ENCODE measurements around the gene LILRB3. TPM values are rescaled to one million over a fixed set of nuclear protein-coding genes. Genes with fewer than 3 reads are reported as not detected.
"Not testable (repeated sequence)": the region's sequence is repeated elsewhere in the genome, so short reads cannot be mapped to it uniquely, and the experiment has no call there.

Gene LILRB3
- total RNA-seq, 1 donor from 2014 or later: not detected

GRCh38 chr19:54191011-54191810 lies 31.6 kb downstream of the LILRB3 start, which contains the start of gene TSEN34:
Gene TSEN34 (plus strand): TSS chr19:54191308. CDS start chr19:54191365, 57 bp downstream.
- peak; percentile 89 for DNase-seq (ENCODE audit: low read depth)

- DNase-seq (ENCODE audit: low read depth): peak; percentile 99
Observed at GRCh38 chr19:54190503-54191010, 32.2 kb downstream of the LILRB3 start.

- peak; percentile 100 for DNase-seq (ENCODE audit: low read depth)
Observed at GRCh38 chr19:54189735-54190502, 32.9 kb downstream of the LILRB3 start.

GRCh38 chr19:54189145-54189734 lies 33.6 kb downstream of the LILRB3 start, which contains the start of gene MBOAT7:
Gene MBOAT7 (minus strand): TSS chr19:54189580. CDS start chr19:54188508, 1,072 bp downstream.
- no peak for DNase-seq (ENCODE audit: low read depth)

- no peak for DNase-seq (ENCODE audit: low read depth)
Observed at GRCh38 chr19:54188215-54188871, 34.5 kb downstream of the LILRB3 start.

- no peak for DNase-seq (ENCODE audit: low read depth)
Observed at GRCh38 chr19:54186934-54187381, 35.8 kb downstream of the LILRB3 start.

DNA sequence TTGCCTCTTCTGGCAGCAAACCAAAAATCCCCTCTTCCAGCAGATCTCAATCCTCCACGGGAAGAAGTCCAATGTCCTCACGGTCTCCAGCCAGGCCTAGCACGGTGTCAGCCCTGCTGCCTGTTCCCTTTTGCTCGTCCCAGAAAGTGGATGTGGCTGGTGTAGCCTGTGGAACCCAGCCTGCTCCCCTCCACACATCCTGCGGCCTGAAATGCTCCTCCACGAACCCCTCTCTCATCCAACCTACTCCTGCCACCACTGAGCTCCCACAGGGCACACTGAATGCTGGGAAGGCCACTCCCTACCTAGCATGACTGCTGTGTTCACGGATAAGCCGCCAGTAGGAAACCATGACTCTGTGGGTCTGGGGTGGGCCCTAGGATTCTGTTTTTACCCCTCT lies 36.5 kb downstream of the LILRB3 start:
- DNase-seq (ENCODE audit: low read depth): no peak

DNA sequence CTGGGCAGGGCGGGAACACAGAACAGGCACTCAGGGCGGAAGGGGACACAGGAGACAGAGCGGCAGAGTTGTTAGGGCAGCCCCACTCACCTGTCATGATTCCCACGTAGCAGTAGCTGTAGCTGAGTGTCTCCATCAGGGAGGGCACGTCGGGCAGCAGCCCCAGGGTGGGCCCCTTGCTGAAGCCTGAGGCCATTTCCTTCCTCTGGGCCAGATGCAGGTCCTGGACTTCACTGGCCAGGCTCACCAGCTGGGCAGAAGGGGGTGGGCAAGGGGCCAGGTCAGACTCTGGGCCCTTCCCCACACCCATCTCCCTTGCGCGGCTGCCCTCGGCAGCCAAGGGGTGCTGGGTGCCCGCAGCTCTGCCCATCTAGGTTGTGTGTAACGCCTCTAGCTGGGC lies 39.4 kb downstream of the LILRB3 start:
- no peak for DNase-seq (ENCODE audit: low read depth)

DNA sequence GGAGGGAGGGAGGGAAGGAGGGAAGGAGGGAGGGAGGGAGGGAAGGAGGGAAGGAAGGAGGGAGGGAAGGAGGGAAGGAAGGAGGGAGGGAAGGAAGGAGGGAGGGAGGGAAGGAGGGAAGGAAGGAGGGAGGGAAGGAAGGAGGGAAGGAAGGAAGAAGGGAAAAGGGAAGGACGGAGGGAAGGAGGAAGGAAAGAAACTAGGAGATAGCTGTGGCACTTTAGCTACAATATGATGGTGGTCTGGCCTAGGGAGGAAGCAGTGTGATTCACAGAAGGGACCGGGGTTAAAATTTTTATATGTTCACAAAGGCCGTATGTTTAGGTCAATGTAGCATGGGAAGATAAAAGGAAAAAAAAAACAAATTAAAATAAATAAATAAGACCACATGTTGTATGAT lies 40.9 kb downstream of the LILRB3 start:
- DNase-seq (ENCODE audit: low read depth): not testable (repeated sequence)

DNA sequence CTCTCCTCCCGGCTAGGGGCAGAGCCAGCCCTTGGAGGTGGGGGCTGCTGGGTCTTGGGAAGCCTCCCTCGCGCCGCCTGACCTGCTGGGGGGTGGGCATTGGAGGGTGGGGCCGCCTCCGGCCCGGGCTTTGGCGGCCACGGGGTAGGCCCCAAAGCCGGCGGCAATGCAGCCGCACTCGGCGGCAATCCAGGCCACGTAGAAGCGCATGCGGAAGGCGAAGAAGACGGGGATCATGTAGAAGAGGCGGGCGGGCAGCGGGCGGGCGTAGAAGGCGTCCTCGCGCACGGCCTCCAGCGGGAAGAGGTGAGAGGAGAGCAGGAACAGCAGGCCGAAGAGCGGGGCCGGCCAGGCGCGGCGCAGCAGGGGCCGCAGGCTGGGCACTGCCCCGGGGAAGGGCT lies 42.1 kb downstream of the LILRB3 start:
- no peak for DNase-seq (ENCODE audit: low read depth)

DNA sequence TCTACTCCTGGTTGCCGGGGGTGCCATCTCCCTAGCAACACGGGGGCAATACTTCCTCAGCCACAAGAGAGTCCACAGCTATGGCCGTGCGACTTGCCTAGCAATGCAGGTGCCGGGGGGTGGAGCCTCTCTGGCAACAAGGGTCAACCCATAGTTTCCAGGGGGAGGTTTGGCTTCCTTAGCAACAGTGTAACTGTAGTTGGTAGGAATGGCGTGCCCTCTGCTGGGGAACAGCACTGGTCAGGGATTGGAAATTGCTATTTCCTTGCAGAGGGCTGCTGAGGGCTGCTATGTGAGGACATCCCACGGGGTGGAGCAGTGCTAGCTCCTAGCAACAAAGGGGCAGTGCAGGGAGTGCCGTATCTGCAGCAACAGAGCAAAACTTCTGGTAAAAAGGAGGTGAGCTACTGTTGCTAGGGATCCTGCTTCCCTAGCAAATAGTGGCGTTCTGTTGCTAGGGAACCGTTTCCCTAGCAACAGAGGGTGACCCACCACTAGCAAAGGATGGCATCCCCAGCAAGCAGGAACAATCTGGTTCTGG lies 42.8 kb downstream of the LILRB3 start:
- peak; percentile 28 for DNase-seq (ENCODE audit: low read depth)

DNA sequence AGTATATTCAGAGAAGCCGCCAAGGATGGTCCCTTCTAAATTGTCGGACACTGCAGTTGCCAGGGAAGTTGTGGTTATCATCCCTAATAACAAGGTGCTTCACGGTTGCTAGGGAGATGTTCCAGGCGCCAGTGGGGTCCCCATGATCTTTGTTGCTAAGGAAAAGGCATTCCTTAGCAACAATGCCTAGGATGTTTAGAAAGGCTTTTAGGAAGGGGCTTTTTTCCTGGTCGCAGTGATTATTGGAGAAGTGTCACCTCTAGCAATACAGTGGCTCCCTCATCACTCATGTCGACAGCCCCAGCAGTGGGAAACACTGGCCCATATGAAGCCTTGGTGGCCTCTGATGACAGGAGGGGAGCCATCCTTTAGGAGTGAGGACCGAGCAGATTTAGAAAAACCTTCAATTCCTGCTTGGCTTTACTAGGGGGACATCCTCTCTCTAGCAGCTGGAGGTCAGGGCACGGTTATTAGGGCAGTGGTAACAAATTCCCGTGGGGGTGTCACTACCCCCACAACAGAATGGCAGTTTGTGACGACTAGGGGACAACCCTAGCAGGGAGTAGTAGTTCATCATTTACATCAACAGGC lies 43.5 kb downstream of the LILRB3 start:
- no peak for DNase-seq (ENCODE audit: low read depth)

GRCh38 chr19:54178581-54179261 lies 44.1 kb downstream of the LILRB3 start:
- DNase-seq (ENCODE audit: low read depth): no peak

GRCh38 chr19:54173951-54174834 lies 48.6 kb downstream of the LILRB3 start:
- no peak for DNase-seq (ENCODE audit: low read depth)

GRCh38 chr19:54173359-54173699 lies 49.5 kb downstream of the LILRB3 start:
- DNase-seq (ENCODE audit: low read depth): no peak

DNA sequence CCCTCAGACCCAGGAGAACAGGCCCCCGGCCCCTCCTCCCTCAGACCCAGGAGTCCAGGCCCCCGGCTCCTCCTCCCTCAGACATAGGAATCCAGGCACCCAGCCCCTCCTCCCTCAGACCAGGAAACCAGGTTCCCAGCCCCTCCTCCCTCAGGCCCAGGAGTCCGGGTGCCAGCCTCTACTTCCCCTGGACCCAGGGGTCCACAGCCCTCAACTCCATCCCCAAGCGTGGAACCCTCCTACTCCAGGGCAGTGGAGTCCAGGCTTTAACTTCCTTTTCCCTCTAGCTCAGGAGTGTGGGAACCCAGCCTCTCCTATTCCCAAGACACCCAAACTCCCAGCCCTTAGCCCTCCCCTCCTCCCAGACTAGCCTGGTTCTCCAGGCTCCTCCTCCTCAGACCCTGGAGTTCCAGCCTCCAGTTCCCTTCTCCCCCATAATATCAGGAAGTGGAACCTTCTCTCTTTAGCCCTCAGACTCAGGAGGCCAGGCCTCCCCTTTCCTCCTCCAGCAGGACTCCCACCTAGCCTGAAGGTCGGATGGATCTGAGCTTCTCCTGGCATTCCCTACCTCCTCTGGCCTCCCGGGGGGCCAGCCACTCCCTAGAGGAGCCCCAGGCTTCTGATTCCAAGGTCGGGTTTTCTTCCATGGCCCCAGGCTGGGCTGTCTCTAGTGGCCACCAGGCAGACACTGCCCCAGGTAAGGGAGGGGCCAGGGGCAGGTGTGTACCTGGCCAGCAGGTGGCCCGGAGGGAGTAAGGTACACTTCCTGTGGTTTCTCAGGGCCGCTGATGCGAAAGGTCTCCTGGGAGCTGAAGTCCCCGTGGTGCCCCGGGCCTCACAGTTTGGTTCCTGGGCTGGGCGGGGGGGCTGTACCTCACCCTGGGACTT lies 50.1 kb downstream of the LILRB3 start, which contains the start of gene TMC4:
Gene TMC4, minus strand, starts transcription at position 690 of the 888 bp plus-strand sequence. Its CDS starts 43 bp downstream, at position 647.
- DNase-seq (ENCODE audit: low read depth): no peak

DNA sequence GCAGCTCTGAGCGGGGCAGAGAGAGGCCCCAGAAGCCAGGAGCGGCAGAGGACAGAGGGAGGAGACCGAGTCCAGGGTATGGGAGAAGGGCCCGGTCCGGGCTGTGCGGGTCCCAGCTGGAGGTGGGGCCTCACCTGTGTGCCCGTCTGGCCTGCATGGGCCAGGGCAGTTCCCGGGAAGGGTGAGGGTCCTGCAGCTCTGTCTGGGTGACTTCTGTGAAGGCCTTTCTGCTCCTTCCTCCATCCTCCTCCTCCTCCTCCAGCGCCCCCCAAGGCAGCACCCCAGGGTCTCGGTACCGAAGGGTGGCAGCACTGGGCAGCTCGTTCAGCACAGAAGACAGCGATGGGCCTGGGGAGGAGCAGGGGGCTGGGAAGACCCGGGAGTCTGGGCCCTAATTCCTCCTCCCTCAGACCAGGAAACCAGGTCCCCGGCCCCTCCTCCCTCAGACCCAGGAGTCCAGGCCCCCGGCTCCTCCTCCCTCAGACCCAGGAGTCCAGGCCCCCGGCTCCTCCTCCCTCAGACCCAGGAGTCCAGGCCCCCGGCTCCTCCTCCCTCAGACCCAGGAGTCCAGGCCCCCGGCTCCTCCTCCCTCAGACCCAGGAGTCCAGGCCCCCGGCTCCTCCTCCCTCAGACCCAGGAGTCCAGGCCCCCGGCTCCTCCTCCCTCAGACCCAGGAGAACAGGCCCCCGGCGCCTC lies 50.9 kb downstream of the LILRB3 start:
- DNase-seq (ENCODE audit: low read depth): not testable (repeated sequence)
